NCI-H82 treated with DMSO at 0.1 percent for 48 hours (cell line): ENCODE measurements around the gene ZSWIM4.

Source experiments
- DNase-seq: peaks from one replicate; lab custom pipeline; 2025; ENCODE audit not compliant: unreplicated experiment; lab: John Stamatoyannopoulos, UW

The ZSWIM4 gene

GRCh38 chr19:13833330-13834243 is 38.3 kb downstream of the ZSWIM4 start:
- DNase-seq = peak; percentile 54

GRCh38 chr19:13834244-13835069 is 39.2 kb downstream of the ZSWIM4 start:
- no peak for DNase-seq

- DNase-seq = no peak
Observed at GRCh38 chr19:13835791-13836723, 40.8 kb downstream of the ZSWIM4 start.

GRCh38 chr19:13838435-13839129 is 43.3 kb downstream of the ZSWIM4 start:
- no peak for DNase-seq

- no peak for DNase-seq
Observed at GRCh38 chr19:13839130-13839937, 44.1 kb downstream of the ZSWIM4 start.

GRCh38 chr19:13839938-13840304 is 44.7 kb downstream of the ZSWIM4 start:
- no peak for DNase-seq

- no peak for DNase-seq
Observed at GRCh38 chr19:13840305-13841085, 45.3 kb downstream of the ZSWIM4 start.

- DNase-seq = no peak
Observed at GRCh38 chr19:13841086-13841961, 46.1 kb downstream of the ZSWIM4 start.

GRCh38 chr19:13841962-13842290 is 46.7 kb downstream of the ZSWIM4 start:
- no peak for DNase-seq

GRCh38 chr19:13842291-13843103 is 47.3 kb downstream of the ZSWIM4 start:
- no peak for DNase-seq

- DNase-seq = no peak
Observed at GRCh38 chr19:13843104-13843921, 48.1 kb downstream of the ZSWIM4 start.

GRCh38 chr19:13844130-13844631 is 48.9 kb downstream of the ZSWIM4 start:
- no peak for DNase-seq

- peak; percentile 23 for DNase-seq
Observed at GRCh38 chr19:13846557-13847406, 51.5 kb downstream of the ZSWIM4 start.

- DNase-seq = peak; percentile 45
Observed at GRCh38 chr19:13847407-13848339, 52.4 kb downstream of the ZSWIM4 start.
